IMR-90 (cell line): ENCODE measurements around the gene FAM221A. TPM values are rescaled to one million over a fixed set of nuclear protein-coding genes. Genes with fewer than 3 reads are reported as not detected.

ENCODE experiments used
- ATAC-seq: fragments of 200-7000 bp; cut with Tn5 transposase; 2 replicates; pipeline ENCODE4 v1.9.1; 2020; ENCODE audit warnings: low read depth, mild to moderate bottlenecking, moderate library complexity
- BruUV-seq: library from RNA; stranded (reverse); fragments of 400-500 nt; replicated peaks from 2 replicates; lab custom pipeline; 2021; lab: Mats Ljungman, UMichigan
- CTCF ChIA-PET: fragments of 300-600 bp; formaldehyde crosslinking; extraction: SDS; loops from one replicate; lab custom pipeline; 2021; ENCODE audit warnings: antibody characterized with exemption; lab: Yijun Ruan, JAX
- POLR2A ChIA-PET: fragments of 300-600 bp; sonication (Branson Sonifier 250); formaldehyde crosslinking; loops from one replicate; lab custom pipeline; 2022; ENCODE audit warnings: antibody characterized with exemption; ENCODE audit not compliant: unreplicated experiment; lab: Charles Lee
- DNase-seq: peaks from one replicate; pipeline ENCODE4 v3.0.0; 2013
- H2AFZ ChIP-seq: replicated peaks from 2 replicates; pipeline ENCODE3; 2013; ENCODE audit warnings: low read length, mild to moderate bottlenecking; ENCODE audit not compliant: poor library complexity
- H2AK5ac ChIP-seq: 2 replicates; pipeline ENCODE4 v1.6.1; 2013; ENCODE audit warnings: low read depth, low read length, inconsistent platforms
- H2AK9ac ChIP-seq: replicated peaks from 2 replicates; pipeline ENCODE3; 2013; ENCODE audit warnings: mild to moderate bottlenecking, low read depth, low read length, moderate library complexity; ENCODE audit not compliant: poor library complexity
- H2BK120ac ChIP-seq: 2 replicates; pipeline ENCODE4 v1.6.1; 2013; ENCODE audit warnings: low read depth, low read length, inconsistent platforms
- H2BK15ac ChIP-seq: 3 replicates; pipeline ENCODE4 v1.6.1; 2013; ENCODE audit warnings: low read depth, low read length, inconsistent platforms
- H2BK20ac ChIP-seq: 2 replicates; pipeline ENCODE4 v1.6.1; 2013; ENCODE audit warnings: low read depth, mild to moderate bottlenecking, inconsistent platforms, low read length, moderate library complexity
- H2BK5ac ChIP-seq: 2 replicates; pipeline ENCODE4 v1.6.1; 2013; ENCODE audit warnings: mild to moderate bottlenecking, low read depth, low read length, inconsistent platforms; ENCODE audit not compliant: poor library complexity, severe bottlenecking
- H3K14ac ChIP-seq: replicated peaks from 2 replicates; pipeline ENCODE4 v1.6.1; 2013; ENCODE audit warnings: low read depth, low read length, inconsistent platforms
- H3K18ac ChIP-seq: 2 replicates; pipeline ENCODE4 v1.6.1; 2013; ENCODE audit warnings: low read depth, low read length, control low read depth
- H3K23ac ChIP-seq: 2 replicates; pipeline ENCODE4 v1.6.1; 2013; ENCODE audit warnings: low read depth, low read length, inconsistent platforms
- H3K27ac ChIP-seq: 2 replicates; pipeline ENCODE4 v1.5.1; 2013; ENCODE audit warnings: mild to moderate bottlenecking, control low read depth, low read length; ENCODE audit not compliant: insufficient read depth
- H3K27me3 ChIP-seq: 2 replicates; pipeline ENCODE4 v1.6.1; 2013; ENCODE audit warnings: low read length; ENCODE audit not compliant: control insufficient read depth, insufficient read depth
- H3K36me3 ChIP-seq: 2 replicates; pipeline ENCODE4 v1.6.1; 2013; ENCODE audit warnings: low read length, mixed read lengths; ENCODE audit not compliant: control insufficient read depth, insufficient read depth
- H3K4ac ChIP-seq: 2 replicates; pipeline ENCODE4 v1.6.1; 2013; ENCODE audit warnings: low read depth, low read length, inconsistent platforms
- H3K4me1 ChIP-seq: 2 replicates; pipeline ENCODE4 v1.6.1; 2013; ENCODE audit warnings: low read length, mixed read lengths; ENCODE audit not compliant: control insufficient read depth, insufficient read depth
- H3K4me2 ChIP-seq: 2 replicates; pipeline ENCODE4 v1.6.1; 2013; ENCODE audit warnings: low read depth, mild to moderate bottlenecking, control low read depth, low read length, moderate library complexity
- H3K4me3 ChIP-seq: 2 replicates; pipeline ENCODE4 v1.5.1; 2013; ENCODE audit warnings: low read depth, mild to moderate bottlenecking, control low read depth, low read length, moderate library complexity; ENCODE audit not compliant: insufficient read depth
- H3K56ac ChIP-seq: 2 replicates; pipeline ENCODE4 v1.6.1; 2013; ENCODE audit warnings: low read length, inconsistent platforms; ENCODE audit not compliant: insufficient read depth; ENCODE audit errors: extremely low read depth
- H3K79me1 ChIP-seq, 2 experiments: 2 replicates each; pipeline ENCODE4 v1.6.1; 2013; ENCODE audit warnings: low read length in 2 of 2, inconsistent platforms in 1 of 2, low read depth in 1 of 2
- H3K9ac ChIP-seq: 2 replicates; pipeline ENCODE4 v1.6.1; 2013; ENCODE audit warnings: low read depth, low read length, control low read depth
- H3K9me1 ChIP-seq: 2 replicates; pipeline ENCODE4 v1.6.1; 2013; ENCODE audit warnings: low read length, inconsistent platforms; ENCODE audit not compliant: insufficient read depth
- H3K9me3 ChIP-seq: 2 replicates; pipeline ENCODE4 v1.6.1; 2013; ENCODE audit warnings: low read length; ENCODE audit not compliant: control insufficient read depth, insufficient read depth
- H4K20me1 ChIP-seq: 2 replicates; pipeline ENCODE4 v1.6.1; 2013; ENCODE audit warnings: low read length, inconsistent platforms; ENCODE audit not compliant: insufficient read depth
- H4K5ac ChIP-seq: 2 replicates; pipeline ENCODE4 v1.6.1; 2013; ENCODE audit warnings: mild to moderate bottlenecking, low read depth, low read length, control low read depth
- H4K8ac ChIP-seq, 2 experiments: 2 replicates each; pipeline ENCODE4 v1.6.1; 2013; ENCODE audit warnings: low read depth in 2 of 2, low read length in 2 of 2, control low read depth in 1 of 2, inconsistent platforms in 1 of 2
- H4K91ac ChIP-seq: 2 replicates; pipeline ENCODE4 v1.6.1; 2013; ENCODE audit warnings: low read depth, low read length, inconsistent platforms; ENCODE audit not compliant: insufficient read depth
- BHLHE40 ChIP-seq: fragments of 150-350 bp; IDR thresholded peaks from 2 replicates; pipeline ENCODE4 v1.6.1; 2016; ENCODE audit warnings: mild to moderate bottlenecking, low read depth, low read length
- MAFK ChIP-seq: IDR thresholded peaks from 2 replicates; pipeline ENCODE4 v1.6.1; 2012; ENCODE audit warnings: low read depth, low read length, improper control_type of control experiment
- RAD21 ChIP-seq: IDR thresholded peaks from 2 replicates; pipeline ENCODE4 v1.6.1; 2012; ENCODE audit warnings: low read length, improper control_type of control experiment
- RCOR1 ChIP-seq: IDR thresholded peaks from 2 replicates; pipeline ENCODE4 v1.6.1; 2012; ENCODE audit warnings: mild to moderate bottlenecking, low read length, improper control_type of control experiment; ENCODE audit not compliant: insufficient replicate concordance
- SMC3 ChIP-seq: fragments of 150-350 bp; IDR thresholded peaks from 2 replicates; pipeline ENCODE4 v1.6.1; 2016; ENCODE audit warnings: low read depth, mild to moderate bottlenecking, antibody characterized with exemption, low read length, moderate library complexity
- WGBS, 2 experiments: methylation state at CpG; one replicate each; pipeline versions ENCODE4 v1.1.5 to v1.1.7; 2013; ENCODE audit warnings: missing lambda C conversion rate in 2 of 2; ENCODE audit not compliant: insufficient read length in 1 of 2; ENCODE audit errors: extremely low coverage in 2 of 2; 5-methylcytosine and 5-hydroxymethylcytosine counted together
- dilution Hi-C: fragments of 300-500 bp; cut with HindIII; formaldehyde crosslinking; loops from one replicate; pipeline ENCODE4 v1.14.3; 2018; ENCODE audit warnings: low sequenced_read_pairs; ENCODE audit not compliant: unreplicated experiment
- in situ Hi-C: fragments of 300-500 bp; cut with MboI; formaldehyde crosslinking; loops from 3 replicates; pipeline ENCODE4 v1.14.3; 2019; ENCODE audit warnings: low sequenced_read_pairs, inconsistent platforms, mixed read lengths
- intact Hi-C: fragments of 100-400 bp; cut with micrococcal nuclease; formaldehyde crosslinking; loops from 2 replicates; pipeline ENCODE4 v1.10.0; 2022
- polyA plus RNA-seq, 3 experiments: library from polyadenylated mRNA; depleted of rRNA; stranded (reverse); fragments of >200 nt; gene quantifications; 2 replicates each; pipeline ENCODE4 v1.2.3, GENCODE V29; 2012; ENCODE audit warnings: low replicate concordance in 1 of 3
- total RNA-seq: library from RNA; depleted of rRNA; stranded (reverse); fragments of >200 nt; gene quantifications from 2 replicates; pipeline ENCODE4 v1.2.3, GENCODE V29; 2012

The FAM221A gene
- total and polyA plus RNA-seq, 2 of the 4 experiments (the other 2 are of a cell fraction), result 1.1 to 2.1 TPM

DNA sequence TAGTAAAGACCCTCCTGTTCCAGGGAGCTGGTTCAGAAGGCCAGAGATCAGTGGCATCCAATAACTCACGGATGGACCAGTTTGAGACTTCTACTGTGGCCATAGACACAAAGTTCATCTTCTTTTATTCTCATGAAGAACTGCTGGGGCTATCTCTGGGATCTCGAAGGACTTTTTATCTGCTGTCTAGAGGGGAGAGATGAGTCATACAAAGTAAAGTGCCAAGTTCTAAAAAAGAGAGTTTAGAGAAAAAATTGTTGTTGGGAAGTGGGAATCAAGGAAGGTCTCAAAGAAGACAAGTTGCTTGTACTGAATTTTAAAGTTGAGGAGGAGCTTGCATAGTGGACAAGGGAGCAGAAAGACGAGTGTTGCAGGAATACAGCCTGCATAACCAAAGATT is 8.0 kb upstream of the FAM221A start:
- Histone ChIP-seq H3K9me1 (no peaks in the 10 kb centered on the region), H2BK5ac (no peak overlapping the region), H2BK15ac (no peak overlapping the region), H4K8ac (no peak overlapping the region), H3K23ac (no peak overlapping the region), H3K4me2 (no peak overlapping the region), H2BK120ac (no peak overlapping the region), H2BK20ac (no peak overlapping the region), H3K79me1 (no peaks in the 10 kb centered on the region), H2AFZ (no peak overlapping the region), H3K18ac (no peak overlapping the region), H3K27ac (no peak overlapping the region), H2AK9ac (no peak overlapping the region), H3K27me3 (peaks cover 2% of the 10 kb centered on the region; the same call in 1 of the 2 replicates), H3K9me3 (no peaks in the 10 kb centered on the region), H3K4me1 (no peaks in the 10 kb centered on the region), H3K14ac (no peak overlapping the region), H3K36me3 (no peaks in the 10 kb centered on the region), H3K4me3 (no peak overlapping the region), H4K20me1 (no peaks in the 10 kb centered on the region), H3K4ac (no peak overlapping the region), H3K56ac (no peak overlapping the region), H4K5ac (no peak overlapping the region), H2AK5ac (no peak overlapping the region), H3K9ac (no peak overlapping the region), H4K91ac (no peak overlapping the region)
- ChIA-PET CTCF (interaction anchor here (0.5 to 2.0 kb wide), 3 partner anchors 9 to 1070 kb away, joined by 3 to 7 read pairs (median 3); partner anchors contain the start of gene FAM221A), POLR2A (no interaction called here)
- no TSS peak for BruUV-seq
- dilution Hi-C loops, result no loop called here
- in situ Hi-C loops, result no loop called here
- TF ChIP-seq MAFK (no peak), RAD21 (no peak), SMC3 (no peak), BHLHE40 (no peak), RCOR1 (no peak)
- peak; percentile 5 for DNase-seq
- 50% methylated on average over 1 of the region's 3 CpGs; no CpG with 5 or more reads in 1 of the 2 experiments for WGBS, 2 experiments
- intact Hi-C loops, result no loop called here
- no peak; the same call in 1 of the 2 replicates for ATAC-seq
